HG03439 (cell line): Measurements from ENCODE around the gene LYRM7.
"Not testable (repeated sequence)": the region's sequence is repeated elsewhere in the genome, so short reads cannot be mapped to it uniquely, and the experiment has no call there.

Source experiments
- ATAC-seq: cut with Tn5 transposase; IDR thresholded peaks from one replicate; pipeline ENCODE4 v1.9.1; 2021; ENCODE audit warnings: mild to moderate bottlenecking, moderate library complexity; ENCODE audit not compliant: unreplicated experiment

LYRM7 gene

GRCh38 chr5:131171276-131171810 lies 599 bp downstream of the LYRM7 start:
- no peak for ATAC-seq

DNA sequence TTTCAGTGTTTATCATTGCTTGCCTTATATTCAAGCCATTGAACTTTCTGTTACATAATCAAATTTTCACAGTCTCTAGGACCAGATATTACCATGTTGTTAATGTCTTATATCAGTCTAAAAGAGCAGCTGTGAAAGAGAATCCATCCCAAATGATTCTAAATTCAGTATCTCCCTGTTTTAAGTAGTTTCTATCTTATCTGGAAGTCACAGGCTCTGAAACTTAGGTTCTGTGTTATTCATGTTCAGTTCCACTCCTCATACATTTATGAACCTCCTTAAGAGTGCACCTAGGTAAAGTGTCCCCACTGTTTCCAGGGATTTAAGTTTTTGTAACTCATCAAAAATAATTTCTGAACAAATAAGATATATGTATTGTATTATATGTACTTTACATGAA lies 9.7 kb downstream of the LYRM7 start:
- no peak for ATAC-seq

- ATAC-seq: no peak
Measured at GRCh38 chr5:131182839-131183238, 12.1 kb downstream of the LYRM7 start.

GRCh38 chr5:131185523-131186104 lies 14.9 kb downstream of the LYRM7 start:
- no peak for ATAC-seq

GRCh38 chr5:131186561-131187256 lies 16.0 kb downstream of the LYRM7 start:
- no peak for ATAC-seq

GRCh38 chr5:131193106-131193505 lies 22.4 kb downstream of the LYRM7 start:
- ATAC-seq: no peak

- not testable (repeated sequence) for ATAC-seq
Measured at GRCh38 chr5:131193897-131194296, 23.2 kb downstream of the LYRM7 start.

DNA sequence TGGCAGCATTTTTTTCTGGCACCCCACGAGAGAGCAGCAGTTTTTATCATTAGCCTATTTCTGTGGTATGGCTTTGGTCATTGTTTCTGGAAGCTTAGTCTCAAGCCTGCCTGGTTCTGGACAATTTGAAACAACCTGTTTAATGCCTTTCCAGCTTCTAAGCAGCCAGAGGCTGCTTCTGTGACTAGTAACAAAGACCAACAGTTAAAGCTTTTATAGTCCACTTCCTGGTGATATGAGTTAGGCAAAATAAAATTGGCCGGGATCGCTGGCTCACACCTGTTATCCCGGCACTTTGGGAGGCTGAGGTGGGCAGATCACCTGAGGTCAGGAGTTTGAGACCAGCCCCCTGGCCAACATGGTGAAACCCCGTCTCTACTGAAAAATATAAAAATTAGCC lies 24.0 kb downstream of the LYRM7 start:
- ATAC-seq: no peak

- ATAC-seq: no peak
Measured at GRCh38 chr5:131195696-131196095, 25.0 kb downstream of the LYRM7 start.

GRCh38 chr5:131196331-131196730 lies 25.6 kb downstream of the LYRM7 start:
- ATAC-seq: no peak

DNA sequence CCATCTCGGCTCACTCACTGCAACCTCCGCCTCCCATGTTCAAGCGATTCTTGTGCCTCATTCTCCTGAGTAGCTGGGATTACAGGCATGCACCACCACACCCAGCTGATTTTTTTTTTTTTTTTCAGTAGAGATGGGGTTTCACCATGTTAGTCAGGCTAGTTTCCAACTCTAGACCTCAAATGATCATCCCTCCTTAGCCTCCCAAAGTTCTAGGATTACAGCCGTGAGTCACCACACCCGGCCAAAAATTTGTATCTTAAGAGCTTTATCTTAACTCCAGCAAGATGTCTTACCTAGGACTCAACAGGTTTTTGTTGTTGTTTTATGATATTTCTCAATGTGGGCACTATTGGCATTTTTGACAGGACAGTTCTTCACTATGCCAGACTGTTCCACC lies 27.9 kb downstream of the LYRM7 start:
- no peak for ATAC-seq

DNA sequence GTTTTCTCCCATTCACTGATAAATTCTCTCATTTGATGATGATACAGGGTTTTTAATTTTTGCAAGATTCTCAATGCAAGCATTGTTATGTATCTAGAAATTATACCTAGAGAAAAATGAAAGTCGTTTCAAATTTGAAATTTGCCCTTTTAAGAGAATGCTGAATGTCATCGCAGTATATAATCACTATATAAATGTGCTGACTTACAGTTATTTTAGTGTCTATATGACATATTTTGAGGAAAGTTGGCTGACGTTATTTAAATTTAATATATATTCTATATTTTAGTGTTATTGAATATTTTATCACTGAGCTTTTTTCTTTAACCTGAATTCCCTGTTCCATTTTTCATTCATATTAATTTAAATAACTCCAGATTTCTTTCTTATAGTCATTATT lies 29.8 kb downstream of the LYRM7 start:
- no peak for ATAC-seq

GRCh38 chr5:131204964-131205363 lies 34.2 kb downstream of the LYRM7 start:
- no peak for ATAC-seq

- no peak for ATAC-seq
Measured at GRCh38 chr5:131206061-131206460, 35.3 kb downstream of the LYRM7 start.

DNA sequence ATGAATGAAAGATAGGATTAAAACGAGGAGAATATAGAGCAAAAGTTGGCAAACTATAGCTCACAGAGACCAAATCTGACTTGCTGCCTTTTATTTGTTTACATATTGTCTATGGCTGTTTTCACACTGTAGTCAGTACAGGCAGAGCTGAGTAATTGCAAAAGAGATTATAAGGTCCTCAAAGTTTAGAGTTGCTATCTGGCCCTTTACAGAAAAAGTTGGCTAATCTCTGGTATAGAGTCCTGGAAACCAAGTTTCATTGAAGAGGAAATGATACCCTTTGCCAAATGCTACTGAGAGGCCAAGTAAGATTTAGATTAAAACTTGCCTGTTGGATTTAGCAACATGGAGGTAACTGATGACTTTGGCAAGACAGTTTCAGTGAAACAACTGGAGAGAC lies 36.0 kb downstream of the LYRM7 start:
- no peak for ATAC-seq

DNA sequence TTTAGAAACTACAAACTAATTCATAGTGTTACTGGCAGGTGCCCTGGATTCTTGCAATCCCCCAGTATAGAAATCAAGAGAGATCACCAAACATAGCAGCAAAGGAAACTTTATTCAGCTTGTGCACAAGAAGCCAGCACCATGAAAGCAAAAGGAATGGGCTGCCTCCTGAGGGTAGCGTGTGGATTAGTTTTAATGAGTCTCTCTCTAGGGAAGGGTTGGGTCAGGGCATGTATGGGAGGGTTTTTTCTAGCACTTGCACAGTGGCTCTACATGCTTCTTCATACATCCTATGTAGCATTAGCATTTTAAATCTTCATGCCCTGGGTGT lies 38.4 kb downstream of the LYRM7 start:
- ATAC-seq: no peak

DNA sequence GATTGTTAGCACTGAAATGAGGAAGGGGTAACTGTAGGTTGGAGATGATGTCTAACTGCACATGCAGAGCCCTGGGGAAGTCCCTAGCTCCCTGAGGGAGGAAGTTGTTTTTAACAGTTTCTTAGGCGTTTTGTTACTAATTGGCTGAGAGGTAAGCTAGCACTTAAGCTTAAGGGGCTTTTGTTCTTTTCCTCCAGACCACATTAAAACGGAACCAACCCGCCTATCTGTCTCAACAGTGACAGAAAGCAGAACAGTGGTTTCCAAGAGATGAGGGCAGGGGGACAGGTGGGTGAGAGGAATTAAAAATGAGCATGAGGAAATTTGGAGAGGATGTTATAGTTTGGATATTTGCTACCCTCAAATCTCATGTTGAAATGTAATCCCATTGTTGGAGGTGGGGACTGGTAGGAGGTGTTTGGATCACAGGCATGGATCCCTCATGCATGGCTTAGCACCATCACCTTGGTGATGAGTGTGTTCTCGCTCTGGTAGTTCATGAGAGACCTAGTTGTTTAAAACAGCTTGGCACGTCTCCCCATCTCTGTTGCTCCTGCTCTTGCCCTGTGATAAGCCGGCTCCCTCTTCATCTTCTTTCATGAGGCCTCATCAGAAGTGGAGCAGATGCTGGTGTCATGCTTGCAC lies 38.9 kb downstream of the LYRM7 start:
- peak; percentile 79 for ATAC-seq

DNA sequence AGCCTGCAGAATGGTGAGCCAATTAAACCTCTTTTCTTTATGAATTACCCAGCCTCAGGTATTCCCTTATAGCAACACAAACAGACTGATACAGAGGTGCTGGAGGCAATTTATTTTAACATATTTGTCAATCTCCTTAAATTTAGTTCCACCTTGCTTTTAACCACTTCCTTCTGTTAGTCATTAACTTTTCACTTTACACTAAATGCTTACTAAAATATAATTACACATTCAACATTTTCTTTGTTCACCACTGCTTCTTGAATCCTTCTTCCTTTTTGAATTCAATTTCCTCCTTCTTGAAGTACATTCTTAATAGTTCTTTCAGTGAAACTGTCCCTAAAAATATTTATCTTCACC lies 39.4 kb downstream of the LYRM7 start:
- no peak for ATAC-seq

DNA sequence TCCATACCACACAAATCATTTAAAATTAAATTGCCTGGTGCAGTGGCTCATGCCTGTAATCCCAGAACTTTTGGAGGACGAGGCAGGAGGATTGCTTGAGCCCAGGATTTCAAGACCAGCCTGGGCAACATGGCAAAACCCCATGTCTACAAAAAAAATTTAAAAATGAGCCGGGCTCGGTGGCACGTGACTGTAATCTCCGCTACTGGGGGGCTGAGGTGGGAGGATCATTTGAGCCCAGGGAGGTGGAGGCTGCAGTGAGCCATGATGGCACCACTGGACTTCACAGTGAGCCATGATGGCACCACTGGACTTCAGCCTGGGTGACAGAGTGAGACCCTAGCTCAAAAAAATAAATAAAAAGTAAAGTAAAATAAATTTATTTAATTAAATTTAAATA lies 40.9 kb downstream of the LYRM7 start:
- ATAC-seq: no peak

DNA sequence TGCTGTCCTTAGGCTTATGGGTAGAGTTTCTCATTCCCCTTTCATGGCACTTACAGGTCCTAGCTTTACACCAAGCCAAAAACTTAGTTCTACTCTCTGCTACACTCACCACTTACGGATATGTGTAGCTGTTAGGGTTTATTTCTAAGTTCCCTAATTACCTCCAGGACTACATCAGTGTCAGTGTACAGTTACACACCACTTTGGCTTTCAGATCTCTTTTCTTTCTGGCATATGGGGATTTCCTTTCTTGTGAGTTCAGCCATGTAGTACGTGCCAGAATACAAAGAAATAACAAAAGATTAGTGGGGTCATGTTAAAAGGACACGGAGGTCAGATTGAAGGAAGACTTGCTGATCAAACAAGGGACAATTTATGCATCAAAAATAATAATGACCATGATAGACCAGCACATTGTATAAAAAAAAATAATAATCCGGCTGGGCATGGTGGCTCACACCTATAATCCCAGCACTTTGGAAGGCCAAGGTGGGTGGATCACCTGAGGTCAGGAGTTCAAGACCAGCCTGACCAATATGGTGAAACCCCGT lies 41.8 kb downstream of the LYRM7 start:
- peak; percentile 41 for ATAC-seq

DNA sequence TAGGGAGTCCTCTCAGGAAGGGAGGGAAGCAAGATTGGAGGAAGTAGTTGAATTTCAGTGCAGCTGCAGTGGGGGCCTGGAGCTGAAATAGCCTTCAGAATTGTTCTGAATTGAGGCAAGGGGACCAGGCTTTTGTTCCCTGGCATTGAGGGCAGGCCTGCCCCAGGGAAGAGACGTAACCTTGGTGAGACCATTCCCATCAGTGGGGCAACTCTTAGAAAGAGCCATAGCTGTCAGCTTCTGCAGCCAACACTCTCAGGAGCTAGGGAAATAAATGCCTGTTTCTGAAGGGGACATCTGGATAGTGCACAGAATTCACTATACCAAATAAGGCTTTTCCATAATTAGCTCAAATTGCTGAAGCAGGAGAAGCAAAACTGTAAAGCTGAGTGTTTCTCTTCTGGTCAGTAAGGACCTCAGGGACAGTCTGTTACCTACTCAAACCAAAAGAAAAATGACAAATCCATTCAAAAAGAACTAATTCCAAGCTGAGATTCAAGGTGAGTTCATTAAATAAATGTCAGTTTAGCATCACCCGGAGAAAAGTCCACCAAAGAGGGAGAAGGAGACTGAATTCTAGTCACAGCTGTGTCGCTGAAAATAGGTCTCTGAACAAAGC lies 44.0 kb downstream of the LYRM7 start:
- no peak for ATAC-seq

DNA sequence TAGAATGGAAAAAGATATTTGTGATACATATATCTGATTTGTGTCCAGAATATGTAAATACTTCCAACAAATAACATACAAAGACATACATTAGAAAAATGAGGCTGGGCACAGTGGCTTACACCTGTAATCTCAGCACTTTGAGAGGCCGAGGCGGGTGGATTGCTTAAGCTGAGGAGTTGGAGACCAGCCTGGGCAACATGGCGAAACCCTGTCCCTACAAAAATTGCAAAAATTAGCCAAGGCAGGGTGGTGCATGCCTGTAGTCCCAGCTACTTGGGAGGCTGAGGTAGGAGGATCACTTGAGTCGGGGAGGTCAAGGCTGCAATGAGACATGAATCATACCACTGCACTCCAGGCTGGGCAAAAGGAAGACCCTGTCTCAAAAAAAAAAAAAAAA lies 47.0 kb downstream of the LYRM7 start:
- ATAC-seq: no peak
